Naive thymus-derived CD4-positive, alpha-beta T cell (primary cell): Measurements from ENCODE around the gene CTXND1. TPM values are rescaled to one million over a fixed set of nuclear protein-coding genes. Genes with fewer than 3 reads are reported as not detected.

Source experiments
- ATAC-seq: fragments of 150-1000 bp; cut with Tn5 transposase; 2 replicates; pipeline ENCODE4 v1.10.0; 2021; ENCODE audit warnings: mild to moderate bottlenecking, moderate library complexity
- CTCF ChIA-PET: fragments of 350-600 bp; sonication (Branson Sonifier 250); formaldehyde crosslinking; loops from one replicate; lab custom pipeline; 2021; ENCODE audit warnings: antibody characterized with exemption; lab: Charles Lee
- POLR2A ChIA-PET: fragments of 350-600 bp; sonication (Branson Sonifier 250); formaldehyde crosslinking; loops from one replicate; lab custom pipeline; 2021; ENCODE audit warnings: antibody characterized with exemption, inconsistent platforms; lab: Charles Lee
- DNase-seq, 9 donors: peaks; one replicate each; pipeline versions ENCODE4 v3.0.0 to v3.0.0-alpha.2; 2020 to 2022; ENCODE audit warnings: mixed read lengths in 1 of 9
- H3K27ac ChIP-seq: one replicate; pipeline ENCODE4 v1.7.0; 2013; ENCODE audit warnings: mild to moderate bottlenecking, low read depth, low read length, moderate library complexity
- H3K27me3 ChIP-seq, 2 donors: one replicate each; pipeline ENCODE4 v1.7.0; 2013; ENCODE audit warnings: low read length in 2 of 2, mild to moderate bottlenecking in 2 of 2, moderate library complexity in 2 of 2; ENCODE audit not compliant: control insufficient read depth in 2 of 2, insufficient read depth in 2 of 2
- H3K36me3 ChIP-seq, 3 experiments: 1 replicate in 2 of 3; 2 replicates in 1 of 3; pipeline ENCODE4 v1.7.0; 2013; ENCODE audit warnings: low read length in 3 of 3, mild to moderate bottlenecking in 3 of 3, moderate library complexity in 1 of 3; ENCODE audit not compliant: insufficient read depth in 3 of 3, control insufficient read depth in 2 of 3
- H3K4me1 ChIP-seq, 2 donors: one replicate each; pipeline ENCODE4 v1.7.0; 2013; ENCODE audit warnings: low read length in 2 of 2, mild to moderate bottlenecking in 2 of 2, moderate library complexity in 1 of 2; ENCODE audit not compliant: control insufficient read depth in 2 of 2, insufficient read depth in 2 of 2
- H3K4me3 ChIP-seq: 2 replicates; pipeline ENCODE4 v1.7.0; 2013; ENCODE audit warnings: mild to moderate bottlenecking, low read length
- H3K9me3 ChIP-seq, 3 experiments: 1 replicate in 2 of 3; 2 replicates in 1 of 3; pipeline ENCODE4 v1.7.0; 2013; ENCODE audit warnings: low read length in 3 of 3; ENCODE audit not compliant: control insufficient read depth in 2 of 3
- H3K27ac Mint-ChIP-seq, 9 donors: one replicate each; pipeline ENCODE4 v1.8.0; 2020 to 2022; ENCODE audit warnings: mixed read lengths in 9 of 9, mild to moderate bottlenecking in 8 of 9, moderate library complexity in 5 of 9, inconsistent platforms in 2 of 9
- H3K27me3 Mint-ChIP-seq, 5 donors: one replicate each; pipeline ENCODE4 v1.8.0; 2021 to 2022; ENCODE audit warnings: mixed read lengths in 5 of 5, mild to moderate bottlenecking in 1 of 5
- H3K36me3 Mint-ChIP-seq, 5 donors: one replicate each; pipeline ENCODE4 v1.8.0; 2020 to 2022; ENCODE audit warnings: mixed read lengths in 5 of 5, mild to moderate bottlenecking in 3 of 5, inconsistent platforms in 1 of 5
- H3K4me1 Mint-ChIP-seq, 7 donors: one replicate each; pipeline ENCODE4 v1.8.0; 2020 to 2022; ENCODE audit warnings: mixed read lengths in 7 of 7, mild to moderate bottlenecking in 3 of 7, inconsistent platforms in 1 of 7
- H3K4me3 Mint-ChIP-seq, 10 donors: one replicate each; pipeline ENCODE4 v1.8.0; 2020 to 2022; ENCODE audit warnings: mild to moderate bottlenecking in 10 of 10, mixed read lengths in 10 of 10, moderate library complexity in 6 of 10, inconsistent platforms in 2 of 10
- H3K9me3 Mint-ChIP-seq, 11 donors: one replicate each; pipeline ENCODE4 v1.8.0; 2020 to 2022; ENCODE audit warnings: mixed read lengths in 11 of 11, mild to moderate bottlenecking in 4 of 11, inconsistent platforms in 1 of 11, moderate library complexity in 1 of 11
- intact Hi-C, 2 donors: fragments of 100-400 bp; cut with micrococcal nuclease; formaldehyde crosslinking; loops; one replicate each; pipeline ENCODE4 v1.15.1; 2023
- polyA plus RNA-seq, 2 donors: library from polyadenylated mRNA; unstranded; fragments of 300-500 nt; fragmentation: Illumina TruSeq; gene quantifications; one replicate each; pipeline ENCODE4 v1.2.3, GENCODE V29; 2021
- total RNA-seq, 6 experiments: library from RNA in 5 of 6; stranded (reverse) in 5 of 6; gene quantifications; 1 replicate in 5 of 6; 2 replicates in 1 of 6; pipeline ENCODE4 v1.2.3 and lab custom pipeline; 2021 to 2026

Gene CTXND1
- total and polyA plus RNA-seq, 7 experiments from 2014 or later = not detected

DNA sequence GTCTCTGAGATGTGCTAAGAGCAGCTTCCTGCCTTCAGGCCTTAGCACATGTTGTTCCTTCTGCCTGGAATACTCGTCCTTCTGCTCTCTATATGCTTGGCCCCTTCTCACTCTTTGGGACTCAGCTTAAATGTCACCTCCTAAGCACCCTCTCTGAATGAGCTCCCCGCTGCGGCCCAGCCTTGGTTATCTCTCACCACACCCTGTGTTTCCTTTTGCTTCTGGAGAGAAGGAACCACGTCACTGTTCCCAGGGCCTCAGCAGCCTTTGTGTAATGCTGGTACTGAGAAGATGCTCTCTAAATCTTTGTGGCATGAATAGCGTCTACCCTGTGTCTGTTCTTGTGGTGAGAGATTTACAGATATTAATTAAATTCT, 97.0 kb downstream of the CTXND1 start:
- peak overlapping the region in 4 of 9 donors; percentile 6 to 77 (median 46) for H3K27ac Mint-ChIP-seq
- intact Hi-C loops = no loop called here
- no peak overlapping the region for H3K27ac ChIP-seq

DNA sequence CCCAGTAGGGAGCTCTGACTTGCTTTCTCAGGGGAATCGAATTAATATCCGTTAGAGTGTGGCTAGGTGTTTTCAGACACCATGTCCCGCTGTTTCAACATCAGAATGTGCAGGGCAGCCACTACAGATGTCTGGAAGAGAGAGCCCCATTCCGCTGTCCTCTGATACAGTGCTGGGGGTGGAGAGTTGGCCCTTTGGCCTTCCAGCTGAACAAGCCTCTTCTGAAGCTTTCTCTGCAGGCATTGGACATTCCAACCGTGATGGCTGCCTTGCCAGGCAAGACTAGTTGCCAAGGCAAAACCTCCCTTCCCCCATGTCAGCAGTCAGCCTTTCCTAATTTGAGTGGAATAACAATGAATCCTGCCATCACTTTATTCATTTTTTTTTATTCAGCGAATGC, 97.7 kb downstream of the CTXND1 start:
- CTCF ChIA-PET = no interaction called here

More for the DNA sequence above, 97.0 kb downstream of the CTXND1 start:
- Histone ChIP-seq H3K27me3 (no peaks in the 10 kb centered on the region), H3K36me3 (peaks cover 0 to 8% (median 0%) of the 10 kb centered on the region in 3 experiments), H3K9me3 (no peaks in the 10 kb centered on the region), H3K4me3 (no peak overlapping the region), H3K4me1 (peaks cover 0 to 7% of the 10 kb centered on the region in 2 donors)
- CTCF ChIA-PET = no interaction called here
- H3K9me3 Mint-ChIP-seq = no peaks in the 10 kb centered on the region
- H3K27me3 Mint-ChIP-seq = peaks cover 0 to 9% (median 0%) of the 10 kb centered on the region in 5 donors
- peaks cover 0 to 49% (median 22%) of the 10 kb centered on the region in 7 donors for H3K4me1 Mint-ChIP-seq
- peak overlapping the region in 9 of 10 donors; percentile 21 to 97 (median 65) for H3K4me3 Mint-ChIP-seq
- no peak for DNase-seq
- peaks cover 0 to 18% (median 0%) of the 10 kb centered on the region in 5 donors for H3K36me3 Mint-ChIP-seq
- POLR2A ChIA-PET = interaction anchor here (0.6 kb wide), 1 partner anchor 1140 kb away, joined by 3 read pairs; no protein-coding TSS in a partner anchor
- no peak for ATAC-seq

DNA sequence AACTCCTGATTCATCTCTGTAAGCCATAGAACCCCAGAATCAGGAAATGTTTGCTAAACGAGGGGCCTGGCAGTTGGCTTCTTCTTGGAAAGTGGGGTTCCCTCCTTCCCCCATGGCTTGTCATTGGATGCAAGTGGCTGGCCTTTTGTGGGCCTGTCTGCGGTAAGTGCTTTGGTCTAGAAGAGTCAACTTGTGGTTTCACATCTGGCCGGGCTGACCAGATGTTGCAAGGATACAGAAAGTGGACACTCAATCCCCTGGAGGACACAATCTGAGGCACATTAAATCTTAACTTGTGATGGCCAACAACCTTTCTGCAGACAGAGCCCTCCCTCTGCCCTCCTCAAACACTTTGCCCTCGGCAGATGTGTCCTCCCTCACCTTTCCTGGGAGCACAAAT, 98.1 kb downstream of the CTXND1 start:
- Histone ChIP-seq H3K9me3 (no peaks in the 10 kb centered on the region), H3K27me3 (no peaks in the 10 kb centered on the region), H3K4me3 (peak overlapping the region; percentile 73), H3K27ac (peak overlapping the region; percentile 58), H3K36me3 (no peaks in the 10 kb centered on the region), H3K4me1 (peaks cover 0 to 7% of the 10 kb centered on the region in 2 donors)
- ChIA-PET POLR2A (interaction anchor here (0.9 kb wide), 1 partner anchor 94 kb away, joined by 8 read pairs; the partner anchor contains the start of gene ZFAND6), CTCF (no interaction called here)
- Mint-ChIP-seq H3K27me3 (peaks cover 0 to 12% (median 0%) of the 10 kb centered on the region in 5 donors), H3K36me3 (peaks cover 0 to 10% (median 0%) of the 10 kb centered on the region in 5 donors), H3K4me1 (peaks cover 0 to 41% (median 22%) of the 10 kb centered on the region in 7 donors), H3K4me3 (peak overlapping the region in 9 of 10 donors; percentile 27 to 97 (median 89)), H3K9me3 (no peaks in the 10 kb centered on the region), H3K27ac (peak overlapping the region in 4 of 9 donors; percentile 76 to 96 (median 84))
- ATAC-seq (no peak), DNase-seq (no peak)
- intact Hi-C loops = loop anchor here (2.0 to 5.0 kb wide), 5 partner anchors 183 to 1168 kb away; partner anchors contain the start of genes BCL2A1 (in 1 of the 2), MESD (in 1 of the 2) and STARD5 (in 1 of the 2)

More for the DNA sequence above, 97.7 kb downstream of the CTXND1 start:
- no peaks in the 10 kb centered on the region for H3K9me3 ChIP-seq
- ATAC-seq (no peak), DNase-seq (no peak)
- Mint-ChIP-seq H3K27me3 (peaks cover 0 to 11% (median 0%) of the 10 kb centered on the region in 5 donors), H3K4me3 (peak overlapping the region in 9 of 10 donors; percentile 27 to 97 (median 71)), H3K9me3 (no peaks in the 10 kb centered on the region), H3K27ac (peak overlapping the region in 4 of 9 donors; percentile 32 to 96 (median 70)), H3K4me1 (peaks cover 0 to 42% (median 22%) of the 10 kb centered on the region in 7 donors), H3K36me3 (peaks cover 0 to 12% (median 0%) of the 10 kb centered on the region in 5 donors)
- POLR2A ChIA-PET = no interaction called here
- intact Hi-C loops = loop anchor here (5.0 kb wide), 2 partner anchors 1123 to 1168 kb away; partner anchors contain the start of gene STARD5 (in 1 of the 2)
- H3K4me1 ChIP-seq = peaks cover 0 to 7% of the 10 kb centered on the region in 2 donors
- H3K27me3 ChIP-seq = no peaks in the 10 kb centered on the region
- H3K27ac ChIP-seq = no peak overlapping the region
- H3K36me3 ChIP-seq = peaks cover 0 to 1% (median 0%) of the 10 kb centered on the region in 3 experiments
- no peak overlapping the region for H3K4me3 ChIP-seq

- H3K27ac ChIP-seq = peak within 1 kb of the TSS; percentile 64
- H3K9me3 ChIP-seq = no peaks in the 10 kb centered on the region
- H3K27me3 ChIP-seq = no peaks in the 10 kb centered on the region
- intact Hi-C loops = loop anchor here (1.0 to 5.0 kb wide), 11 partner anchors 81 to 1169 kb away; partner anchors contain the start of genes ZFAND6 (in 2 of the 2), BCL2A1 (in 1 of the 2), MESD (in 1 of the 2) and MTHFS (in 1 of the 2)
- ATAC-seq = peak; percentile 58
- H3K4me1 ChIP-seq = peaks cover 0 to 7% of the 10 kb centered on the region in 2 donors
- peak within 1 kb of the TSS; percentile 76 to 96 (median 89) for H3K27ac Mint-ChIP-seq
- peaks cover 0 to 6% (median 0%) of the 10 kb centered on the region in 5 donors for H3K36me3 Mint-ChIP-seq
- no peaks in the 10 kb centered on the region for H3K36me3 ChIP-seq
- H3K4me1 Mint-ChIP-seq = peaks cover 0 to 37% (median 22%) of the 10 kb centered on the region in 7 donors
- DNase-seq = peak; percentile 28 to 75 (median 42)
- ChIA-PET CTCF (no interaction called here), POLR2A (interaction anchor here (0.9 kb wide), 1 partner anchor 94 kb away, joined by 8 read pairs; the partner anchor contains the start of gene ZFAND6)
- peak within 1 kb of the TSS; percentile 88 to 97 (median 92) for H3K4me3 Mint-ChIP-seq
- H3K27me3 Mint-ChIP-seq = peaks cover 0 to 16% (median 0%) of the 10 kb centered on the region in 5 donors
- H3K9me3 Mint-ChIP-seq = no peaks in the 10 kb centered on the region
- peak within 1 kb of the TSS; percentile 73 for H3K4me3 ChIP-seq
These were observed 98.8 kb downstream of the CTXND1 start, which contains the start of gene FAH for GRCh38 chr15:80152896-80153876. TSS of gene FAH (plus strand) at chr15:80152999. CDS start at chr15:80153055, 56 bp downstream.

GRCh38 chr15:80152180-80152895, 99.7 kb downstream of the CTXND1 start:
- CTCF ChIA-PET = interaction anchor here (0.5 to 0.9 kb wide), 2 partner anchors 64 to 87 kb away, joined by 3 read pairs; no protein-coding TSS in a partner anchor
- Histone ChIP-seq H3K4me1 (peaks cover 0 to 7% of the 10 kb centered on the region in 2 donors), H3K4me3 (peak overlapping the region; percentile 73), H3K9me3 (no peaks in the 10 kb centered on the region), H3K27me3 (no peaks in the 10 kb centered on the region), H3K27ac (peak overlapping the region; percentile 64), H3K36me3 (no peaks in the 10 kb centered on the region)
- peak overlapping the region; percentile 85 to 97 (median 92) for H3K4me3 Mint-ChIP-seq
- peaks cover 0 to 18% (median 0%) of the 10 kb centered on the region in 5 donors for H3K27me3 Mint-ChIP-seq
- intact Hi-C loops = loop anchor here (1.0 to 5.0 kb wide), 11 partner anchors 80 to 1170 kb away; partner anchors contain the start of genes ZFAND6 (in 2 of the 2), BCL2A1 (in 1 of the 2), MESD (in 1 of the 2) and MTHFS (in 1 of the 2)
- peaks cover 0 to 36% (median 22%) of the 10 kb centered on the region in 7 donors for H3K4me1 Mint-ChIP-seq
- H3K27ac Mint-ChIP-seq = peak overlapping the region; percentile 70 to 90 (median 83)
- peaks cover 0 to 6% (median 0%) of the 10 kb centered on the region in 5 donors for H3K36me3 Mint-ChIP-seq
- H3K9me3 Mint-ChIP-seq = no peaks in the 10 kb centered on the region
- POLR2A ChIA-PET = interaction anchor here (0.6 to 1.4 kb wide), 3 partner anchors 92 to 229 kb away, joined by 3 to 7 read pairs (median 3); partner anchors contain the start of gene ZFAND6
- peak; percentile 84 for ATAC-seq
- DNase-seq = peak; percentile 46 to 86 (median 69)
